H4 (cell line): ENCODE results near the gene CREB3L2. TPM values are rescaled to one million over a fixed set of nuclear protein-coding genes. Genes with fewer than 3 reads are reported as not detected.
A peak's percentile ranks its signal among the peaks of the same experiment; 100 is the strongest.
"Not testable (repeated sequence)": the region's sequence is repeated elsewhere in the genome, so short reads cannot be mapped to it uniquely, and the experiment has no call there.

Experiments used
- DNase-seq: peaks from one replicate; pipeline ENCODE4 v3.0.0-alpha.2; 2015; ENCODE audit warnings: low spot score
- total RNA-seq: library from RNA; depleted of rRNA; stranded (reverse); fragments of >200 nt; shearing (Covaris generic); gene quantifications from 2 replicates; pipeline ENCODE4 v1.2.3, GENCODE V29; 2014

The CREB3L2 gene
- total RNA-seq, 1 experiment from 2014 or later, result 18.0 TPM

DNA sequence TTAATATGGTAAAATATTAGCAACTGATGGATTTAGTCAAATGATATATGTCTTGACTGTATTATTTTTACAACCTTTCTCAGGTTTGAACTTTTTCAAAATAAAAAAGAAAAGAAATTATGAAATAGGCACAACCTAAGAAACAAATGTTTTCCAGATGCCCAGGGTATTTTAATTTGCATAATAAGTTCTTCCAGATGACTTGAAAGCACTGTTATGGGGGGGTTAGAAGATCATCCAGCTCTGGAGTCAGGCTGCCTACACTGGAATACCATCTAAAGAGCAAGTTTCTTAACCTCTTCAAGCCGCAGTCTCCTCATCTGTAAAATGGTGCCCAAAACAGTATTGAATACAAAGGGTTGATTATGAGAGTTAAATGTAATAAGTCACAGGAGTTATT is 32.1 kb downstream of the CREB3L2 start:
- DNase-seq, result no peak

DNA sequence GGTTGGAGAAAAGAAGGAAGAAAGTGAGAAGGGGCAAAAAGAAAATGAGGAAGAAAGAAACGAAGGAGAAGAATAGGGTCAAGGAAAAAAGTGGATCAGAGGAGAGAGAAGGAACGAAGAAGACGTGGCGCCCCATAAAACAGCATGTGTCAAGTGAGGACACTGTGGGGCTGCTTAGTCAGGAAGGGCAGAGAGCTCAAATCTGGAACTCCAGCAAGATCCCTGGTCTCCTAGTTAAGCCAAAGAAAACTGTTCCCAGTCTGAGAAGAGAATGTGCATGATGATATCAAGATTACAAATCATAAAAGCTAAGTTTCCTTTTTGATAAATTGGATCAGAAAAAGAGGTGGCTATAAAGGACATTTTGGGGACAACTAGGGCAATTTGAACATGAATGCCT is 33.0 kb downstream of the CREB3L2 start:
- no peak for DNase-seq

DNA sequence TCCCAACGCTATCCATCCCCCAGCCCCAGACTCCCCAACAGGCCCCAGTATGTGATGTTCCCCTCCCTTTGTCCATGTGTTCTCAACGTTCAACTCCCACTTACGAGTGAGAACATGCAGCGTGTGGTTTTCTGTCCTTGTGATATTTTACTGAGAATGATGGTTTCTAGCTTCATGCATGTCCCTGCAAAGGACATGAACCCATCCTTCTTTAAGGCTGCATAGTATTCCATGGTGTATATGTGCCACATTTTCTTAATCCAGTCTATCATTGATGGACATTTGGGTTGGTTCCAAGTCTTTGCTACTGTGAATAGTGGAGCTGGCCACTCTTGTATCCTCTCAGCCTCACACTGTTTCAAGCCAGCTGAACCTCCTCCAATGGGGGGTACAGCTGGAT is 33.5 kb downstream of the CREB3L2 start:
- not testable (repeated sequence) for DNase-seq

DNA sequence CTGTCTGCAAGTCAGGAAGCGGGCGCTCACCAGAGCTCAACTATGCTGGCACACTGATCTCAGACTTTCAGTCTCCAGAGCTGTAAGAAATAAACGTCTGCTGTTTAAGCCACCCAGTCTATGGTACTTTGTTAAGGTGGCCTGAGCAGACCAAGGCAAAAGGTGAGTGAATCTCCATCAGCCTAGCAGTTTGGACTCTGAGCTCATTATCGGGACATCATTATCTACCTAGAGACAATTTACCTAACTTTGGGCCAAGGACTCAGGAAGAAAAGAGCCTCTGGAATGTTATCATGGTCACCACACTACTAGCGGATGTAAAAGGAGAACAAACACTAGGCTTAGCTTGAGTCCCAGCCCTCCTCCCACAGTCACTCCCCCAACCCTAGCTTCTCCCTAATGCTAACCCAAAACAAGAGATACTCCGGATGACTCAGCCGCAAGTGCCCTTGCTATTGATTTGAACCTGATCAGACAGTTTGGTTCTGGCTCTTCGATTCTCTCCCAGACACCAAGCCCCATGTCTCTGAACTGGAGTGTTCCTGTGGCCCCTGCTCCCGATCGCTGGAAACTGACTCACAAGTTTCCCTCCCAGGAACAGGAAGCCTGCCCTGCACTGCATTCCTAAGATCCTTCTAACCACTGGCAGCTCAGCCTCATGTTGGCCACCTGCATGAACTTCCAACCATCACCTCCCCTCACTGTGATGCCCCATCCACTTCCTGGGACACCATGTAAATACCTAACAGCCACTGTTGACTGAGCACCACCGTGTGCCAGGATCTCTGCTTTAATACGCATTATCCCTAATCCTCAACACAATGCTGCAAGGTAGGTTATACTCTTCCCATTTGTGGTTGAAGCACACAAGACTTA is 34.5 kb downstream of the CREB3L2 start:
- DNase-seq, result peak; percentile 40

DNA sequence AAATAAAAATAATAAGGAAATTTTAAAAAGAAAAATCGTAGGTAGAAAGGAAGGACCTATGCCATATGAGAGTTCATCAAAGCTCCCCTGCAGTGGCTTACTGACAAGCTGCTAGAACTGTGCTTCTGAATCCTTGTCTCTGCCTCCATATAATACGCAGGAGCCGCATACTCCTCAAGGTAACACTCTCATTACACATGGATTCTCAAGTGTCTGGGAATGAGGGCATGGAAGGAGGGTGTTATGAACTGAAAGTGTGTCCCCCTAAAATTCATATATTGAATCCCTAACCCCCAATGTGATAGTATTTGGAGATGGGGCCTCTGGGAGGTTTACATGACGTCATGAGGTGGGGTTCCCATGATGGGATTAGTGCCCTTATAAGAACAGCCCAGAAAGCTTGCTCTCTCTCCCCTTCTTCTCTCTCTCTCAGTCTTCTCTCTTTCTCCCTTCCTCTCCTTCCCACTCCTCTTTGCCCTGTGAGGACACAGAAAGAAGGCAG is 35.2 kb downstream of the CREB3L2 start:
- DNase-seq, result no peak

DNA sequence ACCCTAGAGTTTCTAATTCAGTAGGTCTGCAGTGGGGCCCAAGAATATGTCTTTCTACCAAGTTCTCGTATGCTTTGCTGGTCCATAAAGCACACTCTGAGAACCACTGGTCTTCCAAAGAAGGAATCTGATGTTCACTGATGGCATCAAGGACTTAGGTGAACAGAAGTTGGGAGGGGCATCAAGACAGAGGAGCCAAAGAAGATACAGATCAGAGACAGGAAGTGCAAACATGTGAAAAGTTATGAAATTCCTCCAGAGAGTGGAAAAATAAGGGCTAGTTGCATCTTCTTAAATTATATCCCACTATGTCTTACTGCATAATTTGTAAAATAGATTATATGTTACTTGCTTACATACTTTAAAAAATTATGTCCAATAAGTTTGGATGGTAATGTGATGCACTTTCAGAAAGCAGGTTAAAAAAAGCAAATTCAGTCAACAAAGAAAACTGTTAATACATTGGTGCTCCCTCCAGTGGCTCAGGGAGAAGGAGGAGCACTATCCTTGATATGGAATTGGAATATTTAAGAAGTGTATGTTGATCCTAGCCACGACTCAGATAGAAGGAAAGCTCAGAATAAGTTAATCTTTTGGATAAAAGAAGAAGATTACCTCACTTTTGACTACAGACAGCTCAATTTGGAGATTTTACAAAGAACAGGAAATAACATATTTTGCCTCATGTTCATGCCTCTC is 35.8 kb downstream of the CREB3L2 start:
- no peak for DNase-seq

DNA sequence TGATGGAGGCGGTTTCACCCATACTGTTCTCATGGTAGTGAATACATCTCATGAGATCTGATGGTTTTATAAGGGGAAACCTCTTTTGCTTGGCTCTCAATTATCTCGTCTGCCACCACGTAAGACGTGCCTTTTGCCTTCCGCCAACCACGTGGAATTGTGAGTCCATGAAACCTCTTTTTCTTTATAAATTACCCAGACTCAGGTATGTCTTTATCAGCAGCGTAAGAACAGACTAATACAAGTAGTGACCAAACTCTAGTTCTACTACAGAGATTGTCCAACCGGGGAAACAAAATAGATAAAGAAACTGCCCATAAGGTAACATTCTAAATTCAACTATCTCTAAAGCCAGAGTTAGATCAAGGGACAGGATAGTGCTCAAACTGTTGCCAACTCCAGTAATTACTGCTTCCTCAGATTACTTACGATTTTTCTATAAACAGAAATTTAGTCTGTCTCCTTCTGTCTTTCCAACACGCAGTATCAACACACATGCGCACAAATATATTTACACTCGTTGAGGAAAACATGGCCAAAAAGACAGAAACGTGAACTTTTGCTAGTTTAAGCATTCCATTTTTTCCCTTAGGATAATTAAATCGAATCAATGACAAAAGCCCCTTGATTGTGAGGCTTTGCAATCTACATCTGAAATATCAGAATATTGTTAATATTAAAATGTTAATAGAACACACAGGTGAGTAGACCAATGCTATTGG is 36.9 kb downstream of the CREB3L2 start:
- no peak for DNase-seq

DNA sequence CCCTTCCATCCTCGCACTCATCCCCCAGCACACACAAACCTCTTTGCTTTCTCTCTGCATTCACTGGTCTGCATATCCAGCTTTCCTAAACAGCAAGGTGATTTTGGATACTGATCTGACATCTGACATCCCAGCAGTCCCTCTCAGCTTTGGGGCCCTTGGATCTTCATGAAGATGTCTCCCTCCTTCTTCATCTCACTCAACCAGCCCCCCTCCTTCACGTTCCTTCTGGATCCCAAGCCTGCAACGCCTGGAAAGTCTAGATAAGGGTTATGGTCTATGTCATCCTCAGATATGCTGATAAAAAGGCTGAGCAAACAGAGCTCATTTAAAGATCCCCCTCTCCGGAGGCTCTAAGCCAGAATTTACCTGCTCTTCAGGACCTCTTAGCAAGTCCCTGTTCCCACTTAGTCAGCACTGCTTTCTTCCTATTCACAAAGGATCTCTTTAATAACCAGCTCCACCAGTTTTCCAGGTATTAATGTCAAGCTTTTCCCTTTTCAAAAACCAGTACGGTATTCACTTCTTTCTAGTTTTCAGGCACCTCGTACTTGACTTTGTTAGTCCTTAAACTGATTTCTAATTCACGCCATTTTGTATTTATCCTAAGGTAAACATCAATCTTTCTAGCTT is 38.9 kb downstream of the CREB3L2 start:
- DNase-seq, result no peak

DNA sequence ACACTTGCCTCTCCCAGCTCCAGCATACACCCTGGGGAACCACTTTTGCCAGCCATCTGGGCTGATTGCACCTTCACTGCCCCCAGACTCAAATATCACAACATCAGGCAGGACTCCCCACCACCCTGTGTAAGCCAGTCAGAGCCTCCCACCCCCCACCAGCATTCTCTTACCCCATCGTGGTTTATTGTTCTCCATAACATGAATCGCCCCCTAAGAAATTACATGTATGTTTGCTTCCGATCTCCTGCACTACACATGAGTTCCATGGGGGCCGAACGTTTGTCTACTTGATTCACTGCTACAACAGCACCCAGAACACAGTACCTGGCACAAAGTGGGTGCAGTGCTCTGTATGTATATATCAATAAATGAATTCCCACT is 39.4 kb downstream of the CREB3L2 start:
- no peak for DNase-seq

DNA sequence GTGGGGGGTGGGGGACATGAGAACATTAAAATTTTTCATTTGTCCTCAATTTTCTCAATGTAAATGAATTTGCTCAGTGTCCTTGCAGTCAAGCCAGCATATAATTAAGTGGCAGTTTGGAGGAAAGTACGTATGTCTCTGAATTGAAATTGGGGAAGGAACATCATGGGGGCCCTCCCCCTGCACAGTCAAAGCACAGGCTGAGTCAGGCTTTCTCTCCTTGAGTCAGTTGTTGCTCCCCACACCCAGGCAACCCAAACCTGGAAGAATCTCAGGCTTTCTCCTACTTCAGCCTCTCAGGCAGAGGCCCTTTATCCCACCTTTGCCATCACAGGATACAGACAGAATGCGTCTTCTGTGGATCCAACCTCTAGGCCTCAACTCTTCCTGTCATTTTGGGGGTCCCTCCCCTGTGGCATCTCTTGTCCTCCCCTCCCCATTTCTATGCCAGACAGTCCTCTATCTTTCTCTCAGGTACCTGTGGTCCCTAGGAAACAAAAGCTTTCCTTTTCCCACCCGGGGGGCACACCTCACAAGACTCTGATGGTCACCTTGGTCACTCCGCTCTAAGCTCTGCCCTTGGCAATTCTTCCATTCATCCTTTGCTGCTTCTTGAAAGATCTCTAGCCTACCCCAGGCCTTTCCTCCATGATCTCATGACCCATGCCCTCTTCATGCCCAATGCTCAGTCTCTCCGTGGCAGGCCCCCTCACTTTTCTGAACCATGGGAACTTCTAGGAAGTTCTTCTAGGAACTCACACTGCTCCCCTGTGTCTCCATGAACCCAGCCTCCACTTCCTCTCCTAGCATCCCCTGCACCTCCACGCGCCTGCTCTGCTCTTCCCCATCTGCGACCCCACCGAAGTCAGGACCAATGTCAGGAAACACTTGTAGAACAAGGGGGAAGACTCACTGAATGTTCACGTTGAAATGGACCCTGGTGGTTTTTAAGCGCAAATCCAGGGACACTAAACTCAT is 40.4 kb downstream of the CREB3L2 start:
- no peak for DNase-seq

DNA sequence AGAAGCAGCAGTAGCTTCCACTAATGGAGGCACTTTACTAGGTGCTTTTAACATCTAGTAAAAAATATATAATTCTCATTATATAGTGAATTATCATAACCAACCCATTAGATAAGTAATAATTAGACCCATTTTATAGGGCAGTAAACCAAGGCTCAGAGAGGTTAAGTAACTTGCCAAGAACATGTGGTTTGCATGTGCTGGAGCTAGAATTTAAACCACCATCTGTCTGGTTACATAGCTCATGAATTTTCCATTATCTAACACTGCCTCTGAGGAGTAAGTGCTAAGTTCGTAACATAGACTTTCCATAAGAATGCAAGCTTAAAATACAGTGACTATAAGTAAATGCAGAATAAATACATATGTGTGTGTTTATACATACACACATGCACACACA is 41.9 kb downstream of the CREB3L2 start:
- DNase-seq, result no peak

DNA sequence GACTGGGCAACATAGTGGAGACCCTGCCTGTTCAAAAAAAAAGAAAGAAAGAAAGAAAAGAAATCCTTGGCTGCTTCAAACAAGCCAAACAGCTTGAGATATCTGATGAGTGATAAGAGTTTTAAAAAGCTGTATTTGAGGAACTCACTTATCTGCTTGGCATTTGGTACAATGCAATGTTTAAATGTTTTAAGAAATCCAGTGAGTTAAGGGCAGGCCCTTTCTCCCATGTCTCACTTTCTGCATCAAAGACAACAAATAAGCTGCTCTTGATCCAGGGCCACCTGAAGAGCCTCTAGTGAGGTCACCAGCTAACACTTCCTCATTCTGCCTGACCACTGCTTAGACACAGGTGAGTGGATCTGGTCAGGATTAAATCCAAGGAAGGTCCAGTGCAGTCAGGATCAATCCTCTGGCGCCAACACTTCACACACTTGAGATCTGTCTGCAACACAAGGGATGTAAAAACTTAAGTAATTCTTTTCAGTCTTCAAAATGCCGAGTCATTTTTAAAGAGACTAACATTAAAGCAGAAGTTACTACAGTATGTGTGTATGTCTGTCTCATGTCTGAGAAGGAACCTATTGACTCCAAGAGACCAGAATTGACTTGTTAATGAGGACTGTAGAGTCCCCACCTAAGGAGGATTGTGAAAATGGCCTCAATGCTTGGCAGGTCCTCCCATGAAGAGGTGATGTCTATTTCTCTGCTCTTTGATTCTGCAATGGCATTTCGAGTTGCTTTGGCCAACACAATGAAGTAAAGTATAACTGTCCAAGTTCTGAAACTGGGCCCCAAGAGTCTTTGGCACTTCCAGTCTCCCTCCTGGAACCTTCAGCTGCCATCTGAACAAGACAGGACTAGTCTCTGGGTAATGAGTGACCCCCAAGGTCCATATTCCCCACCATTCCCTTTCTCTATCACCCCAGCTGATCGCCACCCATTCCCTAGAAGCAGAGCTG is 43.1 kb downstream of the CREB3L2 start:
- no peak for DNase-seq

DNA sequence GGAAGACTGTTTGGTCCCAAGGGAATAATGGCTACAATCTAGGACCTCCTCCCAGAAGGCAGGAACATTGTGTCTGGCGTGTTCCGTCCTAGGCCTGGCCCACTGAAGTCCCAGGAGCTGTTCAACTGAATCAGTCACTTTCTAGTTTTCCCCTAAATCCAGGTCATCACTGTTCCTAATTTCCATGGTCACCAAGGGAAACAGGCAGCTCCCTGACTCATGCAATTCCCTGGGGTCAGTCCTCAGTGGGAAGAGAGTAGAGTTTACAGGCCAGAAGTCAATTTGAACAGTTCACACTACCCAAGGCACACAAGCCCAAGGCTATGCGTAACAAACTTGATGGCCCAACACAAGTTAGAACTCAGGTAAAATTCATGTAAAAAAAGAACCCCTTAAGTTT is 44.0 kb downstream of the CREB3L2 start:
- no peak for DNase-seq

DNA sequence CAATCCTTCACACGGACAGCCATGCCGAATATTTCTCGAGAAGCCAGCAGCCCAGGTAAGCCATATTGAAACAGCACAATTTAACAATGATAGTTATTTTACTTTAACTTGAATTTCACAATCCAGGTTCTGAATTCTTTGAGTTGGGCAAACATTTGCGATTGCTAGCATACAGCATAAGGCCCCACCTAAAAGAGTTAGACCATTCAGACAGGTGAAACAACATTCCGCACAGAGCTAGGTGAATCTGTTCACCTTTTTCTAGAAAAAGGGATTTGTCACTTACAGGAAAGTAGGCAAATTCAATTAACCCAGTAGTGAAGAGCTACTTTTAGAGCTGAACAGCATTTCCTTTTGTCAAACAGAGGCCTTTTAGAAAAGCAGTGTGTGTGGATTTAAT is 45.3 kb downstream of the CREB3L2 start:
- no peak for DNase-seq

DNA sequence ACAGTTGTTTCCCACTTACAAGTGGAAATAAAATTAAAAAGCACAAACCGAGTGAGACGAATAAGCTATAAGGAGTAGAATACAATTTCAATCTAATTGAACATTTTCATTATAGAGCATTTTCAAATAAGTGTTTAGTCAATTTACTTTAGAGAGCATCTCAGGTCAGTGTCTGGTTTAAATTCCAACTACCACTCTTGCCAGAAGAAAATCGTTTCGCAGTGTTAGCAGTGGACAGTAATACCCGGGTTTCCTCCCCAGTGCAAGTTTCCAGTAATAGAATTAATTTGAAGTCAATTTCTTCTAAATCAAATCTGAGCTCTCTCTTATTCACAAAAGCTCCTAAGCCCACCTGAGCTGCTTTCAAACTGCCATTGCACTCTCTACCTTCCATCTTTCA is 45.7 kb downstream of the CREB3L2 start:
- no peak for DNase-seq

DNA sequence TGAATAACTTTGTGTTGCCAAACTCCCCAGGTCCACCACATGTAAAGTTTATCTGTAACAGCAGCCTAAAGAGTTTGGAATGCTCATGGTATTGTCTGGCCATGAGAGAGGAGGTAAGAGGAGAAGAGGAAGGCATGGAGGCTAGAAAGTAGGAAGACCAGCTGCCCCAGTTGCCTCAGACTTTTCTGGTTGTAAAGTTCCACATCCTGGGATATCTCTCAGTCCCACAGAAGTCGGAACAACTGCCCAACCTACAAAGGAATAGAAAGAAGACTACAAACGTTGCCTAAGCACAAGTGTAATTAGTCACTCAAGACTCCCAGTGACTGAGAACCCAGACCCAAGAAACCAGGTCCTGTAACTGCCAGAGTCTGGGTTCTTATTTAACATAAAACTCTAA is 47.3 kb downstream of the CREB3L2 start:
- DNase-seq, result no peak

DNA sequence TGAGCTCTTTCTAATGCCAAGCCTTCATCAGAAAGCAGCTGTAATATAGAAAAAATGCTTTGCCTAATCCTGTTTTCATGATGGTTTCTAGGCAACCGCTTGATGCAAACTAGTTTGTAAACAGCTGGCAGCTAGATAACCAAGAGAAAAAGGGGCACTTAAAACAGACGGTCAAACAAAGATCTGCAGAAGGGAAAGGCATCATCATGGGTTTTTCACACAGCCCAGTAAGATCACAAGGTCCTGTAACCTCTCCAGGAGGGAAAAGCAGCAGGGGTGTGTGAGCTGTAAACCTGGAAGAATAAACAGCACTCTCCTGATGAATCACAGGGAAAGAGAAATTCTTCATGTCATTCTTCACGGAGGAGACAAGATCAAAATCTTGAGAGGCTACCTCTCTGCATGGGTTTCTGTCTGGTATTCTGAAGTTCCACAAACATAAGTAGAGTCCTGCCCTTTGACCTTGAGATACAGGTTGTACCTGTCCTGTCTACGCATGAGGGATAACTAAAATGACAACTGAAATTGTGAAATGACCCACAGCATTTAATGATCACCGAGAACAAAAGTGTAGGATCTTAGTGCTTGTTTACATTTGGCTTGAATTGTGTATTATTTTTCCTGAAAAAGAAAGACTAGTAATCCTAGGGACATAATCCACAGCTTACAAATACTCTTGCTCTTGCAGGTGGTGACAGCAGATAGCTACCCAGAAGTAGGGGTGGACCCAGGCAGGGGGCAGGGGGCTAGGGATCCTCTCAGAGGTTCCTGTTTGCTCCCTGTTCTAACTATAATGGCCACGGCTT is 48.0 kb downstream of the CREB3L2 start:
- DNase-seq, result peak; percentile 76

DNA sequence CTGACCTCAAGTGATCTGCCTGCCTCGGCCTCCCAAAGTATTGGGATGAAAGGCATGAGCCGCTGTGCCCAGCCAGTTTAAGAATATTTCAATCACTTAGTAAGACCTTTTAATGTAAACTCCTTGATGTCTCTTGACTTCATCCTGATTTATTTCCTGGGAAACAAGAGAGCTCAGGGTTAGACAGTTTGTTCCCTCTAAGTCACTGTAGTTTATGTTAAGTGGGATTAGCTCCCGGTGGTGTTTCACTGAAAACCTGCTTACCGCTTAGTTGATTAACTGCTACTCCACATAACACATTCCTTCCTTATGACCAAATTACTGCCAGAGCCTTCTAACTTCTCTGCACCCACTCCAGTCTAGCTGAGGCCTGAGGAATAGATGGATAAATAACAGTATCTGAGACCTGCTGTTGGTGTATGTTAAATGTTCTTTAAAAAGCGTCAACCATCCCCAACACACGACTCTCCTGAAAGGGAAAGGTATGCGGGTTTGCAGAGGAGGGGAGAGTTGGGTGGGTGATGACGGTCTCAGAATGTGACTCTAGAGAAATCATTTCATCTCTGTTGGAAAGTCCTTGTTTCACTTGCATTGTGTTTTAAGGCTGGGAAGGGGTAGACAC is 48.7 kb downstream of the CREB3L2 start:
- DNase-seq, result peak; percentile 88
